Measurements from ENCODE around the gene HAPSTR1.

Gene HAPSTR1

GRCh38 chr16:9119795-9120194 lies 28.4 kb downstream of the HAPSTR1 start:
- in situ Hi-C loops (cut with HindIII; ENCODE audit: low sequenced_read_pairs) = no loop called here

GRCh38 chr16:9122342-9122741 lies 30.9 kb downstream of the HAPSTR1 start:
- in situ Hi-C loops (cut with HindIII; ENCODE audit: low sequenced_read_pairs) = no loop called here

- in situ Hi-C loops (cut with HindIII; ENCODE audit: low sequenced_read_pairs) = no loop called here
Observed at GRCh38 chr16:9122969-9123368, 31.5 kb downstream of the HAPSTR1 start.

GRCh38 chr16:9123401-9123800 lies 32.0 kb downstream of the HAPSTR1 start:
- in situ Hi-C loops (cut with HindIII; ENCODE audit: low sequenced_read_pairs) = no loop called here

GRCh38 chr16:9123871-9124270 lies 32.4 kb downstream of the HAPSTR1 start:
- in situ Hi-C loops (cut with HindIII; ENCODE audit: low sequenced_read_pairs) = no loop called here

GRCh38 chr16:9124444-9124843 lies 33.0 kb downstream of the HAPSTR1 start:
- in situ Hi-C loops (cut with HindIII; ENCODE audit: low sequenced_read_pairs) = no loop called here

- in situ Hi-C loops (cut with HindIII; ENCODE audit: low sequenced_read_pairs) = no loop called here
Observed at GRCh38 chr16:9124908-9125584, 33.6 kb downstream of the HAPSTR1 start.

- in situ Hi-C loops (cut with HindIII; ENCODE audit: low sequenced_read_pairs) = no loop called here
Observed at GRCh38 chr16:9125658-9126505, 34.4 kb downstream of the HAPSTR1 start.

GRCh38 chr16:9126609-9127008 lies 35.2 kb downstream of the HAPSTR1 start:
- in situ Hi-C loops (cut with HindIII; ENCODE audit: low sequenced_read_pairs) = no loop called here

GRCh38 chr16:9128346-9129342 lies 37.2 kb downstream of the HAPSTR1 start:
- in situ Hi-C loops (cut with HindIII; ENCODE audit: low sequenced_read_pairs) = no loop called here

- in situ Hi-C loops (cut with HindIII; ENCODE audit: low sequenced_read_pairs) = no loop called here
Observed at GRCh38 chr16:9134306-9134705, 42.9 kb downstream of the HAPSTR1 start.

- in situ Hi-C loops (cut with HindIII; ENCODE audit: low sequenced_read_pairs) = no loop called here
Observed at GRCh38 chr16:9134739-9135138, 43.3 kb downstream of the HAPSTR1 start.

- in situ Hi-C loops (cut with HindIII; ENCODE audit: low sequenced_read_pairs) = no loop called here
Observed at GRCh38 chr16:9135797-9136196, 44.4 kb downstream of the HAPSTR1 start.

GRCh38 chr16:9136596-9136995 lies 45.2 kb downstream of the HAPSTR1 start:
- in situ Hi-C loops (cut with HindIII; ENCODE audit: low sequenced_read_pairs) = no loop called here

GRCh38 chr16:9138021-9138680 lies 46.7 kb downstream of the HAPSTR1 start:
- in situ Hi-C loops (cut with HindIII; ENCODE audit: low sequenced_read_pairs) = no loop called here

GRCh38 chr16:9138731-9139501 lies 47.5 kb downstream of the HAPSTR1 start:
- in situ Hi-C loops (cut with HindIII; ENCODE audit: low sequenced_read_pairs) = no loop called here

GRCh38 chr16:9139965-9140364 lies 48.5 kb downstream of the HAPSTR1 start:
- in situ Hi-C loops (cut with HindIII; ENCODE audit: low sequenced_read_pairs) = no loop called here
